ENCODE measurements around the gene TMEM140. TPM values are rescaled to one million over a fixed set of nuclear protein-coding genes. Genes with fewer than 3 reads are reported as not detected.

The TMEM140 gene
- total RNA-seq, 4 donors from 2014 or later, result 116 to 179 (median 145) TPM

GRCh38 chr7:135152442-135152841 lies 4.6 kb downstream of the TMEM140 start:
- no peak for TF ChIP-seq POLR2A (IDR thresholded peaks at IDR 0.05)
- TF ChIP-seq, protein P1, sequence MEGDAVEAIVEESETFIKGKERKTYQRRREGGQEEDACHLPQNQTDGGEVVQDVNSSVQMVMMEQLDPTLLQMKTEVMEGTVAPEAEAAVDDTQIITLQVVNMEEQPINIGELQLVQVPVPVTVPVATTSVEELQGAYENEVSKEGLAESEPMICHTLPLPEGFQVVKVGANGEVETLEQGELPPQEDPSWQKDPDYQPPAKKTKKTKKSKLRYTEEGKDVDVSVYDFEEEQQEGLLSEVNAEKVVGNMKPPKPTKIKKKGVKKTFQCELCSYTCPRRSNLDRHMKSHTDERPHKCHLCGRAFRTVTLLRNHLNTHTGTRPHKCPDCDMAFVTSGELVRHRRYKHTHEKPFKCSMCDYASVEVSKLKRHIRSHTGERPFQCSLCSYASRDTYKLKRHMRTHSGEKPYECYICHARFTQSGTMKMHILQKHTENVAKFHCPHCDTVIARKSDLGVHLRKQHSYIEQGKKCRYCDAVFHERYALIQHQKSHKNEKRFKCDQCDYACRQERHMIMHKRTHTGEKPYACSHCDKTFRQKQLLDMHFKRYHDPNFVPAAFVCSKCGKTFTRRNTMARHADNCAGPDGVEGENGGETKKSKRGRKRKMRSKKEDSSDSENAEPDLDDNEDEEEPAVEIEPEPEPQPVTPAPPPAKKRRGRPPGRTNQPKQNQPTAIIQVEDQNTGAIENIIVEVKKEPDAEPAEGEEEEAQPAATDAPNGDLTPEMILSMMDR (IDR thresholded peaks at IDR 0.05 in 4 of 5, conservative IDR thresholded peaks at IDR 0.05 in 1 of 5), result no peak
- no peak overlapping the region for H3K4me3 ChIP-seq
- in situ Hi-C loops (cut with MboI; ENCODE audit: low sequenced_read_pairs in 4 of 4), result no loop called here
- intact Hi-C loops (cut with DNase I; ENCODE audit: low total_unique reads), result no loop called here
- no peaks in the 10 kb centered on the region for H3K27me3 ChIP-seq
- H3K36me3 ChIP-seq, result peaks cover 0 to 16% of the 10 kb centered on the region in 2 donors
- no peak for DNase-seq
- no peaks in the 10 kb centered on the region for H3K9me3 ChIP-seq
- ATAC-seq, result no peak
- peaks cover 43 to 64% of the 10 kb centered on the region in 2 donors for H3K4me1 ChIP-seq
- H3K27ac ChIP-seq, result peak overlapping the region; percentile 96 to 99 (median 98)

GRCh38 chr7:135154734-135155133 lies 6.9 kb downstream of the TMEM140 start:
- no peaks in the 10 kb centered on the region for H3K27me3 ChIP-seq
- H3K27ac ChIP-seq, result peak overlapping the region; percentile 93 to 97 (median 96)
- H3K9me3 ChIP-seq, result no peaks in the 10 kb centered on the region
- intact Hi-C loops (cut with DNase I; ENCODE audit: low total_unique reads) (loop anchor here (5.0 kb wide), 1 partner anchor 697 kb away; the partner anchor contains the start of gene AKR1B1), in situ Hi-C loops (cut with MboI; ENCODE audit: low sequenced_read_pairs in 4 of 4) (no loop called here)
- H3K36me3 ChIP-seq, result peaks cover 0 to 16% of the 10 kb centered on the region in 2 donors
- no peak for DNase-seq
- TF ChIP-seq, protein P1 (IDR thresholded peaks at IDR 0.05 in 4 of 5, conservative IDR thresholded peaks at IDR 0.05 in 1 of 5), result no peak
- TF ChIP-seq POLR2A (IDR thresholded peaks at IDR 0.05), result no peak
- peak overlapping the region in 3 of 4 donors; percentile 4 to 14 (median 11) for H3K4me3 ChIP-seq
- ATAC-seq, result no peak
- H3K4me1 ChIP-seq, result peaks cover 66 to 87% of the 10 kb centered on the region in 2 donors

GRCh38 chr7:135156290-135156689 lies 8.4 kb downstream of the TMEM140 start:
- intact Hi-C loops (cut with DNase I; ENCODE audit: low total_unique reads) (loop anchor here (5.0 kb wide), 1 partner anchor 699 kb away; the partner anchor contains the start of gene AKR1B1), in situ Hi-C loops (cut with MboI; ENCODE audit: low sequenced_read_pairs in 4 of 4) (no loop called here)
- H3K36me3 ChIP-seq, result peaks cover 0 to 15% of the 10 kb centered on the region in 2 donors
- peaks cover 75 to 90% of the 10 kb centered on the region in 2 donors for H3K4me1 ChIP-seq
- H3K27me3 ChIP-seq, result no peaks in the 10 kb centered on the region
- H3K4me3 ChIP-seq, result no peak overlapping the region
- TF ChIP-seq POLR2A (IDR thresholded peaks at IDR 0.05), result no peak
- TF ChIP-seq, protein P1 (IDR thresholded peaks at IDR 0.05 in 4 of 5, conservative IDR thresholded peaks at IDR 0.05 in 1 of 5), result no peak
- H3K27ac ChIP-seq, result peak overlapping the region; percentile 93 to 97 (median 96)
- DNase-seq (no peak), ATAC-seq (no peak)
- H3K9me3 ChIP-seq, result no peaks in the 10 kb centered on the region

DNA sequence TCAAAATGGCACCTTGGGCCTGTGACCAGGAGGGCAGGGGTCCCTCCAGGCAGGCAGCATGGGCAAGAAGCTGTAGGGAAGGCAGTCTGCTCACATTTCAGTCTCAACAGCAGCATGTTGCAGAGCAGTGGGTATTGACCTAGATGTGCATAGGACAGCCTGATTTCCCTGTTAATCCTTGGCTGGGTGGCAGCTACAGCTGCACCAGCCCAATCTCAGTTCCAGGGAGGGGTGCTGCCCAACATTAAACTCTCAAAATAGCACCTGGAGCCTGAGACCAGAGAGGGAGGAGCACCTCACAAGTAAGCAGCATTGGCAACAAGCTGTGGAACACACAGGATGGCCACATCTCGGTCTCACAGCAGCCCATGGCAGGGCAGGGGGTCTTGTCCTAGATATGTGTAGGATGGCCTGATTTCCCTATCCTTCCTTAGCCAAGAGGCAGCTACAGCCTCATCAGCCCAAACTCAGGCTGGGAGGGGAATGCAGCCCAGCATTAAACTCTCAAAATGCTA lies 10.3 kb downstream of the TMEM140 start:
- no peaks in the 10 kb centered on the region for H3K27me3 ChIP-seq
- DNase-seq, result peak; percentile 76 to 78
- intact Hi-C loops (cut with DNase I; ENCODE audit: low total_unique reads), result loop anchor here (5.0 kb wide), 1 partner anchor 701 kb away; the partner anchor contains the start of gene AKR1B1
- ATAC-seq, result peak; percentile 71 to 80
- in situ Hi-C loops (cut with MboI; ENCODE audit: low sequenced_read_pairs in 4 of 4), result no loop called here
- H3K4me1 ChIP-seq, result peaks cover 77 to 97% of the 10 kb centered on the region in 2 donors
- H3K36me3 ChIP-seq, result no peaks in the 10 kb centered on the region
- TF ChIP-seq POLR2A (IDR thresholded peaks at IDR 0.05), result peak; percentile 68 to 74
- TF ChIP-seq, protein P1 (IDR thresholded peaks at IDR 0.05 in 4 of 5, conservative IDR thresholded peaks at IDR 0.05 in 1 of 5), result no peak
- no peaks in the 10 kb centered on the region for H3K9me3 ChIP-seq
- H3K4me3 ChIP-seq, result peak overlapping the region; percentile 34 to 46 (median 40)
- H3K27ac ChIP-seq, result peak overlapping the region; percentile 93 to 97 (median 96)

Data from gastrocnemius medialis (tissue), 4 donors.